Measurements from ENCODE around the gene RBP5.

DNA sequence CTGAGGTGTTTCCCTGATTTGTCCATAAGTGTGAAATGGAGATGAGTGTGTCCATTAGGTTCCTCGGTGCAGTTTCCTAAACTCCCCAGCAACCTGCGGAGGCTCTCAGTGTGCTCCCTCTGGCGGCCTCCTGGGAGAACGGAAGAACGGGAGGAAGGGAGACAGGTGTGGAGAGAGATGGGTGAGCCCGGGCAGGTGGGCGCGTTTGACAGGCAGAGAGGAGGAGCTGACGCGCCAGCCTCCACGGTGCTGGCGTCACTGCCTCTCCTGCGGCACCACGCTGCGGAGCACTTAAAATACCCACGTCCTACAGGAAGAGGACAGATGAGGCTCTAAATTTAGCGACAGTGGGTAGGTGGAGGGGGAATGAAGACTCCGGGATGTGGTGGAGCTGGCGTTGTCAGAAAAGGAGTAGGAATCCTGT lies 34.0 kb upstream of the RBP5 start:
- TF ChIP-seq POLR2AphosphoS5 (IDR thresholded peaks at IDR 0.05; ENCODE audit: low read depth, low read length) (no peak), POLR2A (IDR thresholded peaks at IDR 0.05; ENCODE audit: low read depth, low read length) (no peak), TAF1 (IDR thresholded peaks at IDR 0.05; ENCODE audit: low read depth, low read length) (no peak), SPI1 (IDR thresholded peaks at IDR 0.05; ENCODE audit: low read depth, low read length) (no peak), POU2F2 (IDR thresholded peaks at IDR 0.05; ENCODE audit: low read depth, low read length) (no peak), PAX5 (IDR thresholded peaks at IDR 0.05; ENCODE audit: insufficient read depth, low read length, severe bottlenecking) (no peak)
